ENCODE data around the gene PTGFRN. TPM values are rescaled to one million over a fixed set of nuclear protein-coding genes. Genes with fewer than 3 reads are reported as not detected.

Gene PTGFRN
- polyA plus RNA-seq, 1 donor from 2014 or later: 20.1 TPM

GRCh38 chr1:116943438-116943837 lies 33.7 kb downstream of the PTGFRN start:
- no peak overlapping the region for H3K4me2 ChIP-seq (ENCODE audit: low read length)
- TF ChIP-seq EP300 (conservative IDR thresholded peaks at IDR 0.05; ENCODE audit: poor library complexity, severe bottlenecking) (no peak), REST (IDR thresholded peaks at IDR 0.05; ENCODE audit: borderline replicate concordance) (no peak), MXI1 (conservative IDR thresholded peaks at IDR 0.05; ENCODE audit: poor library complexity, severe bottlenecking) (no peak), EZH2 (IDR thresholded peaks at IDR 0.05; ENCODE audit: borderline replicate concordance, insufficient read depth, low read length, poor library complexity, severe bottlenecking) (no peak), RAD21 (conservative IDR thresholded peaks at IDR 0.05) (no peak), TAF1 (IDR thresholded peaks at IDR 0.05; ENCODE audit: low read depth) (no peak), POLR2AphosphoS5 (IDR thresholded peaks at IDR 0.05) (no peak), CTCF (IDR thresholded peaks at IDR 0.05; ENCODE audit: poor library complexity, severe bottlenecking) (no peak), SMC3 (conservative IDR thresholded peaks at IDR 0.05; ENCODE audit: poor library complexity) (no peak)
- H3K4me3 ChIP-seq (ENCODE audit: low read length): no peak overlapping the region
- no peaks in the 10 kb centered on the region for H3K27me3 ChIP-seq (ENCODE audit: insufficient read depth, low read depth, low read length)
- no peaks in the 10 kb centered on the region for H3K36me3 ChIP-seq (ENCODE audit: insufficient read depth, low read length)
- no peaks in the 10 kb centered on the region for H3F3A ChIP-seq (ENCODE audit: insufficient read depth, low read length, poor library complexity, severe bottlenecking)
- H3K9ac ChIP-seq (ENCODE audit: low read length): no peak overlapping the region
- no peaks in the 10 kb centered on the region for H3K9me3 ChIP-seq (ENCODE audit: low read length)
- no peaks in the 10 kb centered on the region for H3K9me2 ChIP-seq (ENCODE audit: insufficient read depth, low read length)
- no peak overlapping the region for H3K27ac ChIP-seq (ENCODE audit: low read length)
- H3K79me2 ChIP-seq (replicated peaks; ENCODE audit: insufficient read depth, low read length): no peaks in the 10 kb centered on the region
- H2AFZ ChIP-seq (ENCODE audit: low read depth, low read length): no peak overlapping the region
- H4K20me1 ChIP-seq (ENCODE audit: insufficient read depth): no peaks in the 10 kb centered on the region

- H3K27ac ChIP-seq (ENCODE audit: low read length): no peak overlapping the region
- H3K27me3 ChIP-seq (ENCODE audit: insufficient read depth, low read depth, low read length): no peaks in the 10 kb centered on the region
- no peak overlapping the region for H3K4me2 ChIP-seq (ENCODE audit: low read length)
- H3K79me2 ChIP-seq (replicated peaks; ENCODE audit: insufficient read depth, low read length): no peaks in the 10 kb centered on the region
- no peak overlapping the region for H3K9ac ChIP-seq (ENCODE audit: low read length)
- H3K36me3 ChIP-seq (ENCODE audit: insufficient read depth, low read length): no peaks in the 10 kb centered on the region
- TF ChIP-seq POLR2AphosphoS5 (IDR thresholded peaks at IDR 0.05): no peak
- TF ChIP-seq TAF1 (IDR thresholded peaks at IDR 0.05; ENCODE audit: low read depth): no peak
- TF ChIP-seq EP300 (conservative IDR thresholded peaks at IDR 0.05; ENCODE audit: poor library complexity, severe bottlenecking): no peak
- TF ChIP-seq REST (IDR thresholded peaks at IDR 0.05; ENCODE audit: borderline replicate concordance): no peak
- TF ChIP-seq SMC3 (conservative IDR thresholded peaks at IDR 0.05; ENCODE audit: poor library complexity): no peak
- TF ChIP-seq RAD21 (conservative IDR thresholded peaks at IDR 0.05): no peak
- no peak for TF ChIP-seq CTCF (IDR thresholded peaks at IDR 0.05; ENCODE audit: poor library complexity, severe bottlenecking)
- no peak for TF ChIP-seq EZH2 (IDR thresholded peaks at IDR 0.05; ENCODE audit: borderline replicate concordance, insufficient read depth, low read length, poor library complexity, severe bottlenecking)
- TF ChIP-seq MXI1 (conservative IDR thresholded peaks at IDR 0.05; ENCODE audit: poor library complexity, severe bottlenecking): no peak
- no peaks in the 10 kb centered on the region for H3K9me2 ChIP-seq (ENCODE audit: insufficient read depth, low read length)
- no peak overlapping the region for H3K4me3 ChIP-seq (ENCODE audit: low read length)
- H2AFZ ChIP-seq (ENCODE audit: low read depth, low read length): no peak overlapping the region
- no peaks in the 10 kb centered on the region for H3F3A ChIP-seq (ENCODE audit: insufficient read depth, low read length, poor library complexity, severe bottlenecking)
- no peaks in the 10 kb centered on the region for H3K9me3 ChIP-seq (ENCODE audit: low read length)
- no peaks in the 10 kb centered on the region for H4K20me1 ChIP-seq (ENCODE audit: insufficient read depth)
Observed at GRCh38 chr1:116944613-116945012, 34.9 kb downstream of the PTGFRN start.
